DMS53 treated with DMSO at 0.1 percent for 48 hours (cell line): ENCODE results near the gene MEN1.

ENCODE experiments used
- DNase-seq: peaks from one replicate; lab custom pipeline; 2025; ENCODE audit not compliant: unreplicated experiment; lab: John Stamatoyannopoulos, UW

The MEN1 gene

GRCh38 chr11:64803158-64803845, 7.0 kb downstream of the MEN1 start, which contains the start of gene MAP4K2:
Gene MAP4K2 (minus strand): TSS chr11:64803214. CDS start chr11:64803149, 65 bp downstream.
- peak; percentile 83 for DNase-seq

- no peak for DNase-seq
These were observed 7.8 kb downstream of the MEN1 start for GRCh38 chr11:64802370-64803157.

- DNase-seq: no peak
These were observed 8.6 kb downstream of the MEN1 start for GRCh38 chr11:64801561-64802369.

- no peak for DNase-seq
These were observed 9.2 kb downstream of the MEN1 start for GRCh38 chr11:64801158-64801464.

GRCh38 chr11:64800303-64801157, 9.8 kb downstream of the MEN1 start:
- no peak for DNase-seq

DNA sequence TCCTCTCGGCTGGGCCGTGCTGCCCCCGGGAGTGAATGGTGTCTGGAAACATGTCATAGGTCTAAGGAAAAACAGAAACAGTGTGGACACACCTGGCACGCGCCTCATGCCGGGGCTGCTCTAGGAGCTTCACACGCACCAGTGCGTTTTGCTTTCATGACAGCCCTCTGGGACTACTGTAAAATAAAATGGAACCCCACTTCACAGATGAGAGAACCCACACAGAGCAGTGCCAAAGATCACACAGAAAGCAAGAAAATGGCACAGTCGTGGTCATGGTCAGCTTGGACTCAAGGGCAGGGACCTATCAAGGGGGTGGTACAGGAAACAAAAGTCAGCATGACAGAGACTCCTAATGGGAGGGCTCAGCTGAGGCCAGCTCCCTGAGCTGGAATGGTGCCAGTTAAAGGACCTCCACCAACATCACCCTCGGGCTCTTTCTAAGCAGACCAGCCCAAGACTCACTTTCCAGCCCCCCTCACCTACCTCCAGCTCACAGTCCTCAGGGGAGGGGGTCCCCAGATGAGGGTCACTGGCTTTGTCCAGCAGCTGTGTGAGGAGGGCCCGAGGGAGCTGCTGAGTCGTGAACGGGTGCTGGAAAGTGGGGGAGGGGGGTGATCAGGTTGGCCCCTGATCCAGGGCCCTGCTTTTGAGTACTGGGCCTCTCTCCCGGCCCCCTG, 10.6 kb downstream of the MEN1 start:
- DNase-seq: no peak

DNA sequence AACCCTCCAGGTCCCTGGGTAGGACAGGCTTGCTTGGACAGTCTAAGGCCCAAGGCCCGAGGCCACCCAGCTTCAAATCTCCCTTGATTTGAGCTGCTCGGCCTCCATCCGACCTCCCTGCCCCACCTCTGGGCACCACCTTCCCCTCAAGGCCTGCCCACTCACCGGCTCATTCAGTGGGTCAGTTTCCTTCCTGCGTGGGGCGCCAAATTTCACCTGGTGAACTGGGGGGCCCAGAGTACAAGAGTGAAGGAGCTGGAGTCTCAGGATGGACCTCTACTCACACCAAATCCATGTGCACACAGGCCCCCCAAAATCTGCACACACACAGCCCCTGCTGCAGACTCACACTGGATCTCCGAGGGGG, 11.1 kb downstream of the MEN1 start:
- no peak for DNase-seq

- no peak for DNase-seq
These were observed 13.4 kb downstream of the MEN1 start for GRCh38 chr11:64796757-64797541.

- no peak for DNase-seq
These were observed 14.1 kb downstream of the MEN1 start for GRCh38 chr11:64796047-64796756.

DNA sequence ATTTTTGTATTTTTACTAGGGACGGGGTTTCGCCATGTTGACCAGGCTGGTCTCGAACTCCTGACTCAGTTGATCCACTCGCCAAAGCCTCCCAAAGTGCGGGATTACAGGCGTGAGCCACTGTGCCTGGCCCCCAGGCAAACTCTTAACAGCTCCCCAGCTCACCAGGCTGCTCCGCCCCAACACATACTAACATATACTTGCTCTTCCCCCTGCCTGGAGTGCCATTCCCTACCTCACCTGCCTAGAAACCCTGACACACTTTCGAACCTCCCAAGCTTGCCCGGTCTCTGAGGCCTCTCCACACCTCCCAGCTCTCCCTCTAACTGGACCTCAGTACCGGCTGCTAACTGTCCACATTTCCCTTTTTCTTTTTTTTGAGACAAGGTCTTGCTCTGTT, 15.8 kb downstream of the MEN1 start:
- no peak for DNase-seq

GRCh38 chr11:64793271-64794160, 16.8 kb downstream of the MEN1 start:
- no peak for DNase-seq

- no peak for DNase-seq
These were observed 17.9 kb downstream of the MEN1 start for GRCh38 chr11:64792482-64792881.

DNA sequence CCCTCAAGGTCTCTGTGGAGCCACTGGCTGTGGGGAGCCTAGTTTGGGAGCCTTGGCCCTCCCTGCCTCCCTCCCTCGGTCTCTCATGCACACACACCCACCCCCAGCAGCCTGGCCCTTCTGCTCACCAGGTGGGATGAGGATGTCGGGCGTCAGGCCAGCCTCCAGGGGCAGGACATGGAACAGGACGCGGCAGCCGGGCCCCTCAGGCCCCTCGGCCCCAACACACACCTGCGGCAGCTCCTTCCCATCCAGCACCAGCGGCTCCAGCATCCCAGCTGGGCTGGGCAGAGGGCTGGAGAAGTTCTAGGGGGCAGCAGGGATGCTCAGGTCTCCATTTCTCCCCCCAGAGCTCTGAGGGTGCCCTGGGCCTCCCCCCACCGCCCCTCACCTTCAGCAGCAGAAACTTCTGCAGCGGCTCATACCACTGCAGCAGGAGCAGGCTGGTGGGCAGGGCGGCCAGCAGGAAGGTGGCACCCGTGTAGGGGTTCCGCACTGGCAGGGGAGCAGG, 18.5 kb downstream of the MEN1 start:
- no peak for DNase-seq

- DNase-seq: no peak
These were observed 19.9 kb downstream of the MEN1 start for GRCh38 chr11:64790205-64791095.

DNA sequence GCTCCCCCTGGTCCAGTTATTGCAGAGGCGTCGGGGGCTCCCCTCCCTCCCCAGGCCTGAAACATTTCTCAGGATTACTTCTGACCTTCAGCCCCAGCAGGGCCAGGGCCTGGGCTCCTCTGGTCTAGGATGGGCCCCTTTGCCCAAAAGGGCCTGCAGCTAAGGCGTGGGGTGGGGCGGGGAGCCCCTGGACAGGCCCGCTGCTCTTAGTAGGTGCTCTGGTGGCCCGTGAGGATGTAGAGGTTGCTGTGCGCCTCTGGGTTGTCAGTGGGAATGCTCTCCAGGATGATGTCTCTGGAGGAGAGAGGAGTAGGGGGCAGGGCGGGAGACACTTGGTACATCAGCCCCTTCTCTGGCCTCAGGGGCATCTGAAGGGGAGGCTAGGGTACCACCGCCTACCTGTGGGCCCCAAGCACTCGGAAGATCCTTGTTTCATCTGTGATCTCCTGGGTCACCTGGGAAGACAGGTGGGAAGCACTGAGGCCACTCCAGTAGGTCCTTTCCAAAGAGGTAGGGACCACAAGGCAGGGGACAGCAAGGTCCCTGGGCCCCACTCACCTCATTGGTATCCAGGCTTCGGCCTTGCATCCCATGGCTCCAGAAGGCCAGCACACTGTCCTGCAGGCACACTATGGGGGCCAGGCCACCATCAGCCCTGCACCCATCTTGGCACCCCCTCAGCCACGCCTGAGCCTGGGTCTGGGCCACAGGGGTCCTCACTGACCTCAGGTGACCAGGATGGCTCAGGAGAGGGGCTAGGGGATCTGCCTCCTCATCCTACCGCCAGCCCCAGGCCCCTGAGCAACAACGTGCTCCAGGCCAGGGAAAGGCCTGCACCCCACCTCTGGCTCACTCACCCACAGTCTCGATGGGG, 20.8 kb downstream of the MEN1 start:
- no peak for DNase-seq
